SK-N-MC (cell line): ENCODE measurements around the gene FIS1.

ENCODE experiments used
- EZH2 ChIP-seq: fragments of 200-600 bp; sonication (generic); IDR thresholded peaks from one replicate; pipeline ENCODE4 v1.6.1; 2017; ENCODE audit warnings: antibody characterized with exemption
- FOXP2 ChIP-seq: optimal IDR thresholded peaks from 2 replicates; pipeline ENCODE3; 2011; ENCODE audit warnings: mild to moderate bottlenecking, moderate library complexity; ENCODE audit not compliant: insufficient read depth; ENCODE audit errors: extremely low read length, control extremely low read depth
- POLR2AphosphoS5 ChIP-seq: IDR thresholded peaks from 2 replicates; pipeline ENCODE4 v1.6.1; 2012; ENCODE audit warnings: mild to moderate bottlenecking, low read depth, low read length, borderline replicate concordance

DNA sequence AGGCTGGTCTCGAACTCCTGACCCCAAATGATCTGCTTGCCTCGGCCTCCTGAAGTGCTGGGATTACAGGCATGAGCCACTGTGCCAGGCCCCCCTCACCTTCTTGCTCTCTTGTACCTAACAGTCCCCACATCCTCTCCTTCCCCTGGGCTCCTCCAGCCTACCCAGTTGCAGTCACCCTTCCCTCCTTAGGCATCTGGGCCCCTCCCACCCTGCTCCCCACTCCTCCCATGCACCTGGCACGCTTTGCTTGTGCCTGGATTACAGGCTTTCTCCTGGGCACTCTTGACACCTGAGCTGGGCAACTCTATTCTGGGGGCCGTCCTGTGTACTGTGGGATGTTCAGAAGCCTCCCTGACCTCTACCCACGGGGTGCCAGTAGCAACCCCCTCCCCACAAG lies 10.2 kb downstream of the FIS1 start:
- TF ChIP-seq EZH2, result no peak
- no peak for TF ChIP-seq POLR2AphosphoS5
- no peak for TF ChIP-seq FOXP2
